Ramos (cell line): ENCODE results near the gene DRD4.

Experiments used
- in situ Hi-C: fragments of 300-500 bp; cut with MboI; formaldehyde crosslinking; loops from one replicate; pipeline ENCODE4 v1.14.3; 2022; ENCODE audit warnings: low sequenced_read_pairs; ENCODE audit not compliant: unreplicated experiment

Gene DRD4

GRCh38 chr11:636511-637332 is at the start of gene DRD4:
DRD4 (plus strand) TSS chr11:637269; CDS start chr11:637305, 36 bp downstream.
- in situ Hi-C loops, result no loop called here

- in situ Hi-C loops, result no loop called here
These were observed 49.5 kb upstream of the DRD4 start for GRCh38 chr11:587546-587945.

DNA sequence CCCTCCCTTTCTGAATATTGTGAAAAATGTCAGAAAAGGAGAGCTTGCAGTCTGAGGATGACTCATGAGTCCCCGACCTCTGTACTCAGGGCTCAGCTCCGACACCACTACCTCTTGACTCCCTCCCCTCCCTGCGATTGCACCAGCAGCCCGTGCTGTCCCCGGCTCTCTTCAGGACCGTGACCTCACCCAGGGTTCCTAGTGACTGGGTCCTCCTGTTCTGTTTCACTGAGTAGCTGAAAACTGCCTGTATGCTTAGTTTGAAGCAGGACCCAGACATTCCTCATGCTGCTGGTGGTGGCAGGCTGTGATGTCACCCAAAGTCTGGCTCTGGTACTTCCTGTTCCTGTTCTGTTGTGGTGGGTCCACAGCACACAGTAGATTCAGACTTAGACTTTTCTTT is 49.1 kb upstream of the DRD4 start:
- in situ Hi-C loops, result no loop called here

DNA sequence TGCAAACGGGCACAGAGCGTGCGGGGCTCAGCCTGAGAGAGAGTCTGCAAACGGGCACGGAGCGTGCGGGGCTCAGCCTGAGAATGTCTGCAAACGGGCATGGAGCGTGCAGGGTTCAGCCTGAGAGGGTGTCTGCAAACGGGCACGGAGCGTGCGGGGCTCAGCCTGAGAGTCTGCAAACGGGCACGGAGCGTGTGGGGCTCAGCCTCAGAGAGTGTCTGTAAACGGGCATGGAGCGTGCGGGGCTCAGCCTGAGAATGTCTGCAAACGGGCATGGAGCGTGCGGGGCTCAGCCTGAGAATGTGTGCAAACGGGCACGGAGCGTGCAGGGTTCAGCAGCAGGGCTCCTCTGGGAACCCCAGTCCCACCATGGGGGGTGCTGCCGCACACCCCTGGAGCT is 47.3 kb upstream of the DRD4 start:
- in situ Hi-C loops, result no loop called here

DNA sequence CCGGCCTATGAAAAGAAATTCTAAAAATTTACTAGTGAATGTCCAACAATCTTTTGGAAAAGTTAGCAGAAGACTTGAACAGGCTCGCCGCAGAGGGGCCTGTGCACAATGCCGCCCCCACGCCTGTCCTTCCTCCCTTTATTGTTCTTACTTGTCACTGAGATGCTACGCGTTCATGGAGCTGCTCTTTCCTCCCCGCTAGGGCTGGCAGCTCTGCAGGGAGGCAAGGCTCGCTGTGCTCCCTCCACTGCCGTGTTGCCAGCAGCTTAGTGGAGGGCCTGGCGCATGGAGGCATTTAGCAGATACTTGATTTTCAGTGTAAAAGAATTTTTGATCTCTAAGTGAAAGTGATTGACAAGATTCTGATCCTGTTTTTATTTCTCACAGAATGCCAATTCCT is 46.1 kb upstream of the DRD4 start:
- in situ Hi-C loops, result no loop called here

- in situ Hi-C loops, result no loop called here
These were observed 44.6 kb upstream of the DRD4 start for GRCh38 chr11:592501-592900.

DNA sequence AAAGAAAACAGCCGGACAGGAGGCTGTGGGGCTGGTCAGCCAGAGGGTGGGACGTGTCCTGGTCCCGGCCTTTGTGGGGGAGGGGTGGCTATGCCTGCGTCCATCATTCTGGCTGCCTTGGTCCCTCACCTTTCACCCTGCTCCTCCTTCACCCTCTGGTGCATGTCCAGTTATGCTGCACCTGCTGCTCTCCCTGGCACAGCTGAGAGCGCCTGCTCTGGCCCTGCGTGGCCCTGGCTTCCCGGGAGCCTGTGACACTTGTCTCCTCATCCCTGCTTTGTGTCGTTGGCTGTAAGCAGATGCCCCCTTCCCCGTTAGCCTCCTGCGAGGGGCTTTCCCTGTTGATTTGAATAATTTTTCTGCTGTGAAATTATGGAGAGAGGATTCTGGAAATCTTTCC is 44.2 kb upstream of the DRD4 start:
- in situ Hi-C loops, result no loop called here

GRCh38 chr11:593347-593746 is 43.7 kb upstream of the DRD4 start:
- in situ Hi-C loops, result no loop called here

DNA sequence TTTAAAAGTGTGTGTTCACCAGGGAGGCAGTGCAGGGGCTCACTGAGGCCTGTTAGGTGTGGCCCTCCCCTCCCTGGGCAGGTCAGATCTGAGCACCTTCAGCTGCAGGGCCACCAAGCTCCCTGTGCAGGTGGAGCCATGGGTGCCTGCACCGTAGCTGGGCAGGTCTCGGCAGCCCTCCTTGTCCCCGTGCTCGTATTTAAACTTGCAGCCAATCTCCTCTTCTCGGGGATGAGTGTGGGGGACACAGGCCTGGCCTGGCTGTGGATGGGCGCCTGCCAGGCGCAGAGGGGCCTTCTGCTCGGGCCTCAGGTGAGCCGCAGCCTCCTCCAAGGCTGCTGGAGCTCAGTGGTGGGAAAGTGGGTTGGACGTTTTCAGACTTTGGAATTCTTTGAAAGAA is 41.7 kb upstream of the DRD4 start:
- in situ Hi-C loops, result no loop called here

GRCh38 chr11:596374-596773 is 40.7 kb upstream of the DRD4 start:
- in situ Hi-C loops, result no loop called here

DNA sequence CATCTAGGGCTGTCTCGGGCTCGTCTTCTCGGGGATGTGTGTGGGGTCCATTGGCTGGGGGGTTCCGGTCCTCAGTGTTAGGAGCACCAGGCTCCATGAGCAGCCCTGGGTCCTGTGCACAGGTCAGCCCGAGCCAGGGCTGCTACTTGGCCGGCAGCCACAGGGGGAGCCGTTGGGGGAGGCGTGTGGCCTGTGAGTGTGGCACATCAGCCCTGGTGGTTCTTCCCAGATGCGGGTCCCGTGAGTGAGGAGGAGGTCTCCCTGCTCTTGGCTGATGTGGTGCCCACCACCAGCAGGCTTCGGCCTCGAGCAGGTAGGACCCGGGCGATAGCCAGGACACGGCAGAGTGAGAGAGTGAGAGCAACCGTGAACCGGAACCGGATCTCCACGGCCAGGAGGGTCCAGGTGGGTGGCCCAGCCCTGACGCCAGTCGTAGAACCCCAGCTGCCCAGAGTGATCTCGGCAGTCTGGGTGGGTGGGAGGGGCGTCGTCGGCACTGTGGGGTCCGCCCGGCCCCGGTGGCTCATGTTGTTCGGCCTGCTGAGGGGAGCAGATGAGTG is 39.8 kb upstream of the DRD4 start:
- in situ Hi-C loops, result no loop called here

- in situ Hi-C loops, result no loop called here
These were observed 38.9 kb upstream of the DRD4 start for GRCh38 chr11:598005-598680.

DNA sequence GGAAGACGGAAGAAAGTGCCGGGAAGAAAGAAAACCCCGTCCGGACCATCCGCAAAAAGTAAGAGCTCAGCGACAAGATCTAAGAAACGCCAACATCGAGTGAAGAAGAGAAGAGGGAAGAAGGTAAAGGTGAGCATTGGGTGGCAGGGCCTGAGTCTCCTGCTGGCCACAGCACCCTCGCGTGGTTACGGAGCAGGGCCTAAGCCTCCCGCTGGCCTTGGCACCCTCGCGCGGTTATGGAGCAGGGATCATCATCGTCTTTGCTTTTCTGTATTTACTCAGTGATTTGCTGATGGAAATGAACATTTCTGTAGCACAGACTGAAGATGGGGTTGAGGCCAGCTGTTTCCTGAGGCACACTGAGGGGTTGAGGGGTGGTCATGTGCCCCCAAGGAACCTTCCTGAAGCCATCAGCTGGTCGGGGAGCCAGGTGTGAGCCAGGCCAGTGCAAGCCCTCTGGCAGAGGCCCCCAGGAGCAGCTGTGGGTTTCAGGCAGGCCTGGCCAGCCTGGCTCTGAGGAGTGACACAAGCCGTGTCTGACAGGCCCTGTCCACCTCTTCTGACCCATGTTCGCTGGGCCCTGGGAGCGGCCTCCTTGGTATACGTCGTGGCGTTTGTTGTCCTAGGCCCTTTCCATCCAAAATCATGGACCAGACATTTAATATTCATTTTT is 35.4 kb upstream of the DRD4 start:
- in situ Hi-C loops, result no loop called here

- in situ Hi-C loops, result no loop called here
These were observed 33.9 kb upstream of the DRD4 start for GRCh38 chr11:603154-603553.

DNA sequence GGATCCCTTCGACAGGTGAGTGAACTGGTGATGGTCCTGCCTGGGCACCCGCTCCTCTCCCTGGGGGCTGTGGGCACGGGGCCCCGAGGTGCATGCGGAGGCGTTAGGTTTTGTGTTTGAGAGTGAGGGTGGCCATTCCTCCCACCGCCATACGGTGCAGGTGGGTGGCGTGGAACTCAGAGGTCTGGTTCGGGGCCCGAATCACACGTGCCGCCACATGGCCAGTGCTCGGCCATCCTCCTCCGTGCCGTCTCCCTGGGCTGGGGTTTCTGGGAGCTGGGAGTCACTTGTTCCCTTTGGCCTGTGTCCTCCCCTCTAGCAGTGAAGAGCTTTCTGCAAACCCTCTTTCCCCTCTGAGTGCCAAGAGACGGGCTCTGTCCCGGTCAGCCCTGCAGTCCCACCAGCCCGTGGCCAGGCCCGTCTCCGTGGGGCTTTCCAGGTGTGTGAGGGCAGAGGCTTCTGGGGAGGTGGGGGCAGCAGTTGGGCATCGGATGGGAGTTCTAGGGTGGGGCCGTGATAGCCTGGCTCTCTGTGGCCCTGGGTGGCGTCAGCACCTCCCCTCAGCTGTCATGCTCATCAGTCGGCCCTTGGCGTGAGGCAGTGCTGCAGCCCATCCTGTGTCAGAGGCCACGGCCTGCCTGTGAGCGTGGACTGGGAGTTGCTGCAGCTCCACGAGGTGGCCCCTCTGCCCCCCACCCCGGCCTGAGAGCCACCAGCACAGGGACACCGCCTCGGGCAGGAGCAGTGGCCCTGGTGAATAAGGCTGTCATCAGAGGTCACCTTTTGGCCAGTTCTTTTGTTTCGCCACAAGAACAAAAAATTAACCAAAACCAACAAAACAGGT is 31.6 kb upstream of the DRD4 start:
- in situ Hi-C loops, result no loop called here

GRCh38 chr11:606245-606644 is 30.8 kb upstream of the DRD4 start:
- in situ Hi-C loops, result no loop called here

- in situ Hi-C loops, result no loop called here
These were observed 29.9 kb upstream of the DRD4 start for GRCh38 chr11:607020-607780.

DNA sequence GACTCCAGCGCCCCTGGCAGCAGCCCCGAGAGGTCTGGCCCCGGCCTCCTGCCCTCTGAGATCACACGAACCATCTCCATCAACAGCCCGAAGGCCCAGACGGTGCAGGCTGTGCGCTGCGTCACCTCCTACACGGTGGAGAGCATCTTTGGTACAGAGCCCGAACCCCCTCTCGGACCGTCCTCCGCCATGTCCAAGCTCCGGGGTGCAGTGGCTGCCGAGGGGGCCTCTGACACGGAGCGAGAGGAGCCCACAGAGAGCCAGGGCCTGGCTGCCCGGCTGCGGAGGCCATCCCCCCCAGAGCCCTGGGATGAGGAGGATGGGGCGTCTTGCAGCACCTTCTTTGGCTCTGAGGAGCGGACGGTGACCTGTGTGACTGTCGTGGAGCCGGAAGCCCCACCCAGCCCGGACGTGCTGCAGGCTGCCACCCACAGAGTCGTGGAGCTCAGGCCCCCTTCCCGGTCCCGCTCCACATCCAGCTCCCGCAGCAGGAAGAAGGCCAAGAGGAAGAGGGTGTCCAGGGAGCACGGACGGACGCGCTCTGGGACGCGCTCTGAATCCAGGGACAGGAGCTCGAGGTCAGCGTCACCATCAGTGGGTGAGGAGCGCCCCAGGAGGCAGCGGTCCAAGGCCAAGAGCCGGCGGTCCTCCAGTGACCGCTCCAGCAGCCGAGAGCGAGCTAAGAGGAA is 29.0 kb upstream of the DRD4 start:
- in situ Hi-C loops, result no loop called here

GRCh38 chr11:608791-609251 is 28.2 kb upstream of the DRD4 start:
- in situ Hi-C loops, result no loop called here
